GM21786 (cell line): ENCODE data around the gene BCL11B.
"Not testable (repeated sequence)": the region's sequence is repeated elsewhere in the genome, so short reads cannot be mapped to it uniquely, and the experiment has no call there.

Experiments
- ATAC-seq: cut with Tn5 transposase; IDR thresholded peaks from one replicate; pipeline ENCODE4 v1.9.1; 2021; ENCODE audit not compliant: unreplicated experiment

Gene BCL11B

GRCh38 chr14:99242238-99242637 is 29.8 kb downstream of the BCL11B start:
- ATAC-seq = no peak

GRCh38 chr14:99241325-99242010 is 30.5 kb downstream of the BCL11B start:
- ATAC-seq = no peak

DNA sequence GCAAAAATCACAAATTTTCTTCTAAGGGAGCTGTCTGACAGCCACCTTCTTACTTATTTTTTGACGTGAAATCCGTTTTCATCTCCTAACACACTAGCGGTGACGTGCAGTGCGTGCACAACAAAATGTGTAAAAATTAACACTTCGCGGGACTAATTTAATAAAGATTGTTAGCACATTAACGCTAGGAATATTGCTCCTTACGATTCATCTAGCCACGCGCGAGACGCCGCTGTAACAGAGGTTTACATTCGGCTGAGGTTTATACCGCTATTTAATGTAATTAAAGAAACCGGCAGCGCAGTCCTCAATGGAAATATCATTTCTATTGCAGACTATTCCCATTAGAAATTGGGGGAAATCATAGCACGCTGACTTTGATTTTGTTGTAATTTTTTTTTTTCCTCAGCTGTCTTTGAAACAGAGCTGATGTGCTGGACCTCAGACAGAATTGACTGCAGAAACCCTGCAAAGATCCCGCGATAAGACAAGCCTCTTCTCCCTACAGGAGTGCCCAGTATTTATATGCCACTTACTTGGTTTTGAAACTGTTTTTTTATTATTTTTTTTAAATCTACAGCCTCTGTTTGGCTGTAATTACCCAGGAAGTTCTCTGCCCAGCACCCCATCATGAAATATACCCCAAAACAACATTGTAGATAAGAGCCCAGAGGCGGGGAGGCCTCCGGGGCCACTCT is 31.2 kb downstream of the BCL11B start:
- ATAC-seq = no peak

GRCh38 chr14:99239661-99240092 is 32.3 kb downstream of the BCL11B start:
- ATAC-seq = no peak

- ATAC-seq = no peak
Observed at GRCh38 chr14:99238216-99238615, 33.8 kb downstream of the BCL11B start.

DNA sequence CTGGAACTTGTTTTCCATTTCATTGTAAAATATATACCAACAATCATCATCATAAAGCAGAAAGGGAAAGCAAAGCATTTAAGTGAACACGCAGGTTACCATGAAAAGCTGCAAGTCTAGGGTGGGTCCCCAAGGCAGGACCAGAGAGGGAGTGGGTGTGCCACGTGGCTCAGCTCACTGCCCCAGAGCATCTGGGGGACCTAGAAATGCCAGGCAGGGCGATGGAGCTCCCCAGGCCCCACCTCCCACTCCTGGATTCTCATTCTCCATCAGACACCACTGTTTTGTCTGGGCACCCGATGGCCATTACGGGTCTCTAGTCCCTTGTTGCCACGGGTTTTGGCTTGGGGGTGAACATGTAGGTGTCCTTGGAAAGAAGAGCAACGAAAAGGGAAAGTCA is 34.7 kb downstream of the BCL11B start:
- no peak for ATAC-seq

GRCh38 chr14:99236386-99237138 is 35.4 kb downstream of the BCL11B start:
- ATAC-seq = no peak

GRCh38 chr14:99235582-99236320 is 36.2 kb downstream of the BCL11B start:
- ATAC-seq = no peak

GRCh38 chr14:99234961-99235571 is 36.9 kb downstream of the BCL11B start:
- no peak for ATAC-seq

DNA sequence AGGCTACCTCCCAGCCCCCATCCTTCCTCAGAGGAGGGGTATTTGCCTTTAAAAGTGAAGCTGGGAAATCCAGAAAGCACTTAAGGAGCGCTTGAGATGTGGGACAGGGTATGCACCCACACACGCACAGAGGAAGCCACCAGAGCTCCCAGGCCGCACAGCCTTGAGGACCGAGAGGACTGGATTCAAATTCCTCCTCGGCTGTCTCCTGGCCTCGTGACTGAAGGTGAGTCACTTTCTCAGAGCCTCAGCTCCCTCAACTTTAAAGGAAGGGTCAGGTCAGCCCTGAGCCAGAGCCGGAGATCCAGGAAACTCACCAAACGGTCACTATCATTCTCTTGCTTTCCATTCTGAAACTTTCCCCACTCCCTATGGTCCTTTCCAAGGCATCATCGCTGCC is 37.6 kb downstream of the BCL11B start:
- no peak for ATAC-seq

GRCh38 chr14:99233222-99234035 is 38.6 kb downstream of the BCL11B start:
- no peak for ATAC-seq

- ATAC-seq = no peak
Observed at GRCh38 chr14:99232714-99233214, 39.2 kb downstream of the BCL11B start.

DNA sequence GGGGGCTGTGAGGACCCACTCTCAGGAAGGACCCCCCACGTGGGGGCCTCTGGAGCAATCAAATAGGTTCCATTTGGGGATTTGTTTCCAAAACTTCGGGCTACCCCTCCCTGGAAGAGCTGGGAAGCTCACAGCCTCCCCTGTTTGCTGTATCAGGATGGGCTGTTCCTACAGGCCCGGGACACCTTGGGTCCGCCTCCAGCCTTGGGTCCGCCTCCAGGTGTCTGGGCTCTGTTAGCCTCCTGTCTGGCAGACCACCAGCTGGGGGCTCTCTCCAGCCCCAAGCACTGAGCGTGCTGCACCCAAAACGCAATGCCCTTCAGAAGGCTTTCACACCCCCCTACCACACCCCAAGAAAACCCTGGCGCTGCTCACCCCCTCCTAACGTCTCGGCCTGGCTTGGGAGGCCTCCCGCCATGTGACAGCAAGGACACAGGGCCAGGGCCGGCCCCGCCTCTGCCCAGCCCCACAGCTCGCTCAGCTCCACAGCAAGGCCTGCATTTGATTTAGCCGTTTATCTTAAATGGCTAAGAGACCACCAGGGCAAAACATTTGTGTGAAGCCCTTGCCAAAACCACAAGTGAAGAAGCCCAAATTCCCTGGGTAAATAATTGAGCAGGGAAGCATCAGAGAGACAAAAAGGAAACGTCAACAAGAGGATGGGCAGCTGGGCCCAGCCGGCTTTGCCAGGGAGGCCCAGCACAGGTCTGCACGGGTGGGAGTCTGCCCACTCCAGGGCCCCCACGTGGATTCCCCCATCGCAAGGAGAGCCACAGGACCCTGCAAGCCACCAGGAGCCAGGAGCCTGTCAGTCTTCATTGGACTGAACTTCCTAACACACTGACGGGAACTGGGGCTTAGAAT is 39.9 kb downstream of the BCL11B start:
- ATAC-seq = no peak

DNA sequence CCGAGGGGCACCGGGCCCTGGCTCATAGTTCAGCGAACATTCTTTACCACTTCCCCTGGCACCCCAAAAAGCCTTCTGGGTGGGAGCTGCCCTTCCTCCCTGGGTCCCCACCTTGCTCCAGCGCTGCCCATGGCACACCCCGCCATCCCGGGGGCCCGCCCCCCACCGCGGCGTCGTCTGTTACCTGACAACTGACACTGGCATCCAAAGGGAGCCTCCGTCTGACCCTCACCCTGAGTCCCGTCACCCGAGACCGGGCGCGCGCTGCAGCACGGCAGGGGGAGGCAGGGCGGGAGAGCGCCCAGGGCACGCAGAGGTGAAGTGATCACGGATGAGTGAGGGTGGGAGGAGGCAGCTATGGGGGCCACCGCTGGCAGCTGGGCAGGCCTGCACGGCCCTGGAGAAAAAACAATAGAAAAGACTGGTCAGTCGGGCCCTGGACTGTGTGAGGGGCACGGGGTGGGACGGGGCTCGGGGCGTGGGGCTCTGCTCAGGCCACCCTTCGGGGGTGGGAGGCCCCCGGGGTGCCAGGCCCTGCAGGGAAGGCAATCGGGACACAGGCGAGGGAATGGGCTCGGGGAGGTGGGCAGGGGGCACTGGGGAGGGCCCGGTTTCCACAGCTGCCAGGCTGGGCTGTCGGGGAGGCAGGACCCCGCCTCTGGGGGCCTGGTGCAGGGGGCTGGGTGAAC is 40.7 kb downstream of the BCL11B start:
- no peak for ATAC-seq

DNA sequence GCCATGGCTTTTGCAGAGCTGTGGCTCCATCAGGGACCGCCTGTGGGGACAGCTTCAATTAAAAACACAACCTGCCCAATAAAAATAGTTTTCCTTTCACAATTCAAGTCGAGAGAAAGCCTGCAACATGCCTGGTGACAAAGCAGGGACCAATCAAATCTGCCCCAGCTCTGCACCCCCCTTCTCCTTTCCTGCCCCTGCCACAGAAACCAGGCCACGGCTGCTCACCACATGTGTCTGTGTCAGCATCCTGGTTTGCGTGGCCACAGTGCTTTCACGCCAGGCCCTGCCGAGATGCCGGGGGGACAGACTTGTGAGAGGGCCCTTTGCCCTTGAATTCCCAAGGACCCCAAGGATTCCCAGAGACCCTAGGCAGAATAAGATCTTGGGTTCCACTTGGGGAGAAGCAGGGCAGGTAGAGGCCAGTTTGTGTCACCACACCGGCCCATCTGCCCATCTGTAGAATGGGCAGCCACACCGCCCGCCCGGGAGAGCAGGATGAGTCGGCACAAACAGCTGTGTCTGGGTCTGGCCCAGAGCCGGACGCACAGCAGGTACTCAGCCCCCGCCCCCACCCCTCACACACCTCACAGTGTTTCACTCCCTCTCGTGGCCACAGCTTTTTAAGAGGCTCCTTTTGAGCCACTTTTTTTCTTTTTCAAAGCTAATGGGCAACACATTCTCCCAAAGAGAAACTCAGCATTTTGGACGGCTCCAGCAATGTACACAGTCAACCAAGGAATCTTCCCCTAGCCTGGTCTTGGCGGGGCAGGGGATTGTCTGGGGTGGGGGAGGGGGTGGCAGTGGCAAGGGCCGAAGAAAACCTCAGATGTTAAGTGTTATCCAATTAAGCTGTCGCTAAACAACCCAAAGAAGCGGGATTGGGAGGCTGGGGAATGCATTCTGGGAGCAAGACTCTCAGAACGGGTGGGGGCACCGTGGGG is 41.5 kb downstream of the BCL11B start:
- ATAC-seq = no peak

- ATAC-seq = no peak
Observed at GRCh38 chr14:99229654-99230207, 42.3 kb downstream of the BCL11B start.

- not testable (repeated sequence) for ATAC-seq
Observed at GRCh38 chr14:99228760-99229159, 43.2 kb downstream of the BCL11B start.
